ENCODE results near the gene OSBPL10.

Gene OSBPL10

GRCh38 chr3:31733234-31733667 lies 247.8 kb downstream of the OSBPL10 start:
- no peak overlapping the region for H3K14ac ChIP-seq (ENCODE audit: low read length)
- no peak overlapping the region for H2BK120ac ChIP-seq (ENCODE audit: insufficient read depth, low read length, poor library complexity)
- no peak overlapping the region for H2AFZ ChIP-seq (ENCODE audit: insufficient read depth, low read length, poor library complexity)
- H2BK5ac ChIP-seq (ENCODE audit: low read depth, low read length, poor library complexity), result no peak overlapping the region
- no peak overlapping the region for H3K23ac ChIP-seq (ENCODE audit: low read length)
- H4K12ac ChIP-seq (ENCODE audit: low read depth, low read length), result no peak overlapping the region
- no peak overlapping the region for H3K4me3 ChIP-seq (ENCODE audit: low read depth, low read length)
- no CpG with 5 or more reads among the region's 4 CpGs for WGBS (ENCODE audit: extremely low coverage, insufficient coverage, insufficient read length)
- no peak overlapping the region for H2AK5ac ChIP-seq (ENCODE audit: low read length)
- no peaks in the 10 kb centered on the region for H3K27me3 ChIP-seq (ENCODE audit: insufficient read depth, low read length)
- H3K9me3 ChIP-seq (ENCODE audit: insufficient read depth, low read depth, low read length), result no peaks in the 10 kb centered on the region
- H4K8ac ChIP-seq (ENCODE audit: low read depth, low read length), result no peak overlapping the region
- no peak for DNase-seq
- H3K18ac ChIP-seq (ENCODE audit: low read length), result no peak overlapping the region
- no peak overlapping the region for H3K27ac ChIP-seq (ENCODE audit: low read depth, low read length)
- no peaks in the 10 kb centered on the region for H3K79me2 ChIP-seq (ENCODE audit: control insufficient read depth, insufficient read depth, low read length, poor library complexity)
- no peak overlapping the region for H3K4ac ChIP-seq (ENCODE audit: low read depth, low read length)
- no peak overlapping the region for H3K9ac ChIP-seq (ENCODE audit: low read length)
- no peaks in the 10 kb centered on the region for H3K79me1 ChIP-seq (ENCODE audit: low read length)
- H3K4me2 ChIP-seq (ENCODE audit: low read length), result no peak overlapping the region
- H4K91ac ChIP-seq (ENCODE audit: low read depth, low read length), result no peak overlapping the region
- no peak overlapping the region for H2BK12ac ChIP-seq (ENCODE audit: low read length)
- no peaks in the 10 kb centered on the region for H3K4me1 ChIP-seq (ENCODE audit: control insufficient read depth in 1 of 2, insufficient read depth in 2 of 2, low read length in 2 of 2)
- H3K36me3 ChIP-seq (ENCODE audit: control insufficient read depth in 1 of 2, insufficient read depth in 2 of 2, low read length in 2 of 2), result peaks cover 0 to 3% of the 10 kb centered on the region in 2 experiments

- Histone ChIP-seq H3K4me2 (ENCODE audit: low read length) (no peak overlapping the region), H3K9ac (ENCODE audit: low read length) (no peak overlapping the region), H3K27me3 (ENCODE audit: insufficient read depth, low read length) (no peaks in the 10 kb centered on the region), H4K12ac (ENCODE audit: low read depth, low read length) (no peak overlapping the region), H3K4ac (ENCODE audit: low read depth, low read length) (no peak overlapping the region), H3K36me3 (ENCODE audit: control insufficient read depth in 1 of 2, insufficient read depth in 2 of 2, low read length in 2 of 2) (peaks cover 0 to 3% of the 10 kb centered on the region in 2 experiments), H3K27ac (ENCODE audit: low read depth, low read length) (no peak overlapping the region), H3K4me3 (ENCODE audit: low read depth, low read length) (no peak overlapping the region), H3K79me1 (ENCODE audit: low read length) (no peaks in the 10 kb centered on the region), H4K91ac (ENCODE audit: low read depth, low read length) (no peak overlapping the region), H3K9me3 (ENCODE audit: insufficient read depth, low read depth, low read length) (no peaks in the 10 kb centered on the region), H3K4me1 (ENCODE audit: control insufficient read depth in 1 of 2, insufficient read depth in 2 of 2, low read length in 2 of 2) (no peaks in the 10 kb centered on the region), H3K79me2 (ENCODE audit: control insufficient read depth, insufficient read depth, low read length, poor library complexity) (no peaks in the 10 kb centered on the region), H2AFZ (ENCODE audit: insufficient read depth, low read length, poor library complexity) (no peak overlapping the region), H2BK5ac (ENCODE audit: low read depth, low read length, poor library complexity) (no peak overlapping the region), H4K8ac (ENCODE audit: low read depth, low read length) (no peak overlapping the region), H2BK120ac (ENCODE audit: insufficient read depth, low read length, poor library complexity) (no peak overlapping the region), H2BK12ac (ENCODE audit: low read length) (no peak overlapping the region), H3K18ac (ENCODE audit: low read length) (no peak overlapping the region), H3K23ac (ENCODE audit: low read length) (no peak overlapping the region), H3K14ac (ENCODE audit: low read length) (no peak overlapping the region), H2AK5ac (ENCODE audit: low read length) (no peak overlapping the region)
- no peak for DNase-seq
- WGBS (ENCODE audit: extremely low coverage, insufficient coverage, insufficient read length), result no CpG with 5 or more reads among the region's 8 CpGs
Observed at GRCh38 chr3:31732548-31732947, 248.5 kb downstream of the OSBPL10 start.

- no peak overlapping the region for H2BK120ac ChIP-seq (ENCODE audit: insufficient read depth, low read length, poor library complexity)
- H3K4ac ChIP-seq (ENCODE audit: low read depth, low read length), result no peak overlapping the region
- H4K12ac ChIP-seq (ENCODE audit: low read depth, low read length), result no peak overlapping the region
- no peak overlapping the region for H3K18ac ChIP-seq (ENCODE audit: low read length)
- no peak overlapping the region for H4K8ac ChIP-seq (ENCODE audit: low read depth, low read length)
- H2BK5ac ChIP-seq (ENCODE audit: low read depth, low read length, poor library complexity), result no peak overlapping the region
- H4K91ac ChIP-seq (ENCODE audit: low read depth, low read length), result no peak overlapping the region
- H3K27ac ChIP-seq (ENCODE audit: low read depth, low read length), result no peak overlapping the region
- H3K4me1 ChIP-seq (ENCODE audit: control insufficient read depth in 1 of 2, insufficient read depth in 2 of 2, low read length in 2 of 2), result peaks cover 0 to 2% of the 10 kb centered on the region in 2 experiments
- no peak overlapping the region for H3K4me3 ChIP-seq (ENCODE audit: low read depth, low read length)
- H3K23ac ChIP-seq (ENCODE audit: low read length), result no peak overlapping the region
- H3K9me3 ChIP-seq (ENCODE audit: insufficient read depth, low read depth, low read length), result no peaks in the 10 kb centered on the region
- no CpG with 5 or more reads among the region's 8 CpGs for WGBS (ENCODE audit: extremely low coverage, insufficient coverage, insufficient read length)
- peak; percentile 5 to 53 for DNase-seq
- H3K9ac ChIP-seq (ENCODE audit: low read length), result no peak overlapping the region
- H3K4me2 ChIP-seq (ENCODE audit: low read length), result no peak overlapping the region
- no peak overlapping the region for H2AFZ ChIP-seq (ENCODE audit: insufficient read depth, low read length, poor library complexity)
- H3K79me2 ChIP-seq (ENCODE audit: control insufficient read depth, insufficient read depth, low read length, poor library complexity), result no peaks in the 10 kb centered on the region
- H2AK5ac ChIP-seq (ENCODE audit: low read length), result no peak overlapping the region
- no peak overlapping the region for H3K14ac ChIP-seq (ENCODE audit: low read length)
- H3K36me3 ChIP-seq (ENCODE audit: control insufficient read depth in 1 of 2, insufficient read depth in 2 of 2, low read length in 2 of 2), result peaks cover 0 to 3% of the 10 kb centered on the region in 2 experiments
- H3K27me3 ChIP-seq (ENCODE audit: insufficient read depth, low read length), result no peaks in the 10 kb centered on the region
- H2BK12ac ChIP-seq (ENCODE audit: low read length), result no peak overlapping the region
- H3K79me1 ChIP-seq (ENCODE audit: low read length), result no peaks in the 10 kb centered on the region
Observed at GRCh38 chr3:31729573-31729972, 251.5 kb downstream of the OSBPL10 start.

GRCh38 chr3:31729082-31729481 lies 252.0 kb downstream of the OSBPL10 start:
- Histone ChIP-seq H3K4ac (ENCODE audit: low read depth, low read length) (no peak overlapping the region), H4K8ac (ENCODE audit: low read depth, low read length) (no peak overlapping the region), H4K12ac (ENCODE audit: low read depth, low read length) (no peak overlapping the region), H2BK120ac (ENCODE audit: insufficient read depth, low read length, poor library complexity) (no peak overlapping the region), H3K9ac (ENCODE audit: low read length) (no peak overlapping the region), H2AFZ (ENCODE audit: insufficient read depth, low read length, poor library complexity) (no peak overlapping the region), H4K91ac (ENCODE audit: low read depth, low read length) (no peak overlapping the region), H3K23ac (ENCODE audit: low read length) (no peak overlapping the region), H3K4me1 (ENCODE audit: control insufficient read depth in 1 of 2, insufficient read depth in 2 of 2, low read length in 2 of 2) (peaks cover 0 to 2% of the 10 kb centered on the region in 2 experiments), H2BK5ac (ENCODE audit: low read depth, low read length, poor library complexity) (no peak overlapping the region), H3K27me3 (ENCODE audit: insufficient read depth, low read length) (no peaks in the 10 kb centered on the region), H2AK5ac (ENCODE audit: low read length) (no peak overlapping the region), H3K18ac (ENCODE audit: low read length) (no peak overlapping the region), H3K79me2 (ENCODE audit: control insufficient read depth, insufficient read depth, low read length, poor library complexity) (no peaks in the 10 kb centered on the region), H3K27ac (ENCODE audit: low read depth, low read length) (no peak overlapping the region), H3K4me3 (ENCODE audit: low read depth, low read length) (no peak overlapping the region), H2BK12ac (ENCODE audit: low read length) (no peak overlapping the region), H3K14ac (ENCODE audit: low read length) (no peak overlapping the region), H3K4me2 (ENCODE audit: low read length) (no peak overlapping the region), H3K79me1 (ENCODE audit: low read length) (peaks cover 1% of the 10 kb centered on the region), H3K36me3 (ENCODE audit: control insufficient read depth in 1 of 2, insufficient read depth in 2 of 2, low read length in 2 of 2) (peaks cover 0 to 3% of the 10 kb centered on the region in 2 experiments), H3K9me3 (ENCODE audit: insufficient read depth, low read depth, low read length) (no peaks in the 10 kb centered on the region)
- WGBS (ENCODE audit: extremely low coverage, insufficient coverage, insufficient read length), result no CpG with 5 or more reads among the region's 3 CpGs
- DNase-seq, result peak; percentile 41
